Body of pancreas (tissue), 4 donors: ENCODE measurements around the gene VTN.

Experiments
- POLR2A ChIP-seq, 3 donors: fragments of 450-650 bp; IDR thresholded peaks; one replicate each; pipeline ENCODE4 v1.6.1; 2016; ENCODE audit warnings: antibody characterized with exemption in 3 of 3, mild to moderate bottlenecking in 2 of 3
- TF ChIP-seq, protein P1 (sequence below), 7 experiments: fragments of 450-650 bp in 4 of 7; fragments of 200-600 bp in 3 of 7; sonication (generic) in 3 of 7; IDR thresholded peaks; one replicate each; pipeline ENCODE4 v1.5.1; 2016 to 2019; ENCODE audit warnings: antibody characterized with exemption in 7 of 7

DNA sequence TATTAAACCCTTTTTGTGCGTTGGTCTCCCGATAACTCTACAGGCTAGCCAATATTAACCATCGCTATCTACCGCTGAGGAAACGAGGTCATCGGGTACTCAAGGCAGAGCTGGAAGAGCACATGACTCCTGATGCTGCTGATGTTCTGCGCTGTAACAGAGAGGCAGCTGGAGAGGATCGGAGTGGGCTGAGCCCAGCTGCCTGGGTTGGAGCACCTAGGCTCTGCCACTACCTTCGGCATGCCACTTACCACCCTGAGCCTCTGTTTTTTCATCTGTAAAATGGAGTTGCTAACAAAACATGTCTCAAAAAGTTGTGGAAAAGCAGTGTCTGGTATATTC, 36.3 kb upstream of the VTN start:
- TF ChIP-seq, protein P1, sequence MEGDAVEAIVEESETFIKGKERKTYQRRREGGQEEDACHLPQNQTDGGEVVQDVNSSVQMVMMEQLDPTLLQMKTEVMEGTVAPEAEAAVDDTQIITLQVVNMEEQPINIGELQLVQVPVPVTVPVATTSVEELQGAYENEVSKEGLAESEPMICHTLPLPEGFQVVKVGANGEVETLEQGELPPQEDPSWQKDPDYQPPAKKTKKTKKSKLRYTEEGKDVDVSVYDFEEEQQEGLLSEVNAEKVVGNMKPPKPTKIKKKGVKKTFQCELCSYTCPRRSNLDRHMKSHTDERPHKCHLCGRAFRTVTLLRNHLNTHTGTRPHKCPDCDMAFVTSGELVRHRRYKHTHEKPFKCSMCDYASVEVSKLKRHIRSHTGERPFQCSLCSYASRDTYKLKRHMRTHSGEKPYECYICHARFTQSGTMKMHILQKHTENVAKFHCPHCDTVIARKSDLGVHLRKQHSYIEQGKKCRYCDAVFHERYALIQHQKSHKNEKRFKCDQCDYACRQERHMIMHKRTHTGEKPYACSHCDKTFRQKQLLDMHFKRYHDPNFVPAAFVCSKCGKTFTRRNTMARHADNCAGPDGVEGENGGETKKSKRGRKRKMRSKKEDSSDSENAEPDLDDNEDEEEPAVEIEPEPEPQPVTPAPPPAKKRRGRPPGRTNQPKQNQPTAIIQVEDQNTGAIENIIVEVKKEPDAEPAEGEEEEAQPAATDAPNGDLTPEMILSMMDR (IDR thresholded peaks at IDR 0.05): no peak
- no peak for TF ChIP-seq POLR2A (IDR thresholded peaks at IDR 0.05)
